Measurements from ENCODE around the gene TIMM29.
"Not testable (repeated sequence)": the region's sequence is repeated elsewhere in the genome, so short reads cannot be mapped to it uniquely, and the experiment has no call there.

TIMM29 gene

GRCh38 chr19:10946958-10947657 lies 18.5 kb downstream of the TIMM29 start:
- DNase-seq: no peak

- DNase-seq: peak; percentile 62
Observed at GRCh38 chr19:10952809-10953208, 24.2 kb downstream of the TIMM29 start.

- not testable (repeated sequence) for DNase-seq
Observed at GRCh38 chr19:10959277-10959968, 30.8 kb downstream of the TIMM29 start.

- peak; percentile 81 for DNase-seq
Observed at GRCh38 chr19:10960314-10961072, 31.9 kb downstream of the TIMM29 start, which contains the start of gene SMARCA4. Gene SMARCA4 (plus strand): TSS chr19:10961030. CDS start chr19:10984152, 23,122 bp downstream.

GRCh38 chr19:10961073-10961860 lies 32.7 kb downstream of the TIMM29 start:
- no peak for DNase-seq

- no peak for DNase-seq
Observed at GRCh38 chr19:10962863-10963262, 34.3 kb downstream of the TIMM29 start.

GRCh38 chr19:10963865-10964264 lies 35.3 kb downstream of the TIMM29 start:
- no peak for DNase-seq

- no peak for DNase-seq
Observed at GRCh38 chr19:10964903-10965302, 36.3 kb downstream of the TIMM29 start.

GRCh38 chr19:10965398-10965797 lies 36.8 kb downstream of the TIMM29 start:
- no peak for DNase-seq

- no peak for DNase-seq
Observed at GRCh38 chr19:10966809-10967208, 38.2 kb downstream of the TIMM29 start.

- DNase-seq: no peak
Observed at GRCh38 chr19:10968527-10969135, 40.0 kb downstream of the TIMM29 start.

- no peak for DNase-seq
Observed at GRCh38 chr19:10971107-10971726, 42.6 kb downstream of the TIMM29 start.

GRCh38 chr19:10975374-10976130 lies 46.9 kb downstream of the TIMM29 start:
- no peak for DNase-seq

GRCh38 chr19:10976131-10976892 lies 47.7 kb downstream of the TIMM29 start:
- DNase-seq: no peak

GRCh38 chr19:10977742-10978092 lies 49.1 kb downstream of the TIMM29 start:
- no peak for DNase-seq
